Measurements from ENCODE around the gene FANCI.

Gene FANCI

GRCh38 chr15:89307046-89307587 lies 63.3 kb downstream of the FANCI start:
- no peak for DNase-seq (ENCODE audit: low read depth in 2 of 2)

DNA sequence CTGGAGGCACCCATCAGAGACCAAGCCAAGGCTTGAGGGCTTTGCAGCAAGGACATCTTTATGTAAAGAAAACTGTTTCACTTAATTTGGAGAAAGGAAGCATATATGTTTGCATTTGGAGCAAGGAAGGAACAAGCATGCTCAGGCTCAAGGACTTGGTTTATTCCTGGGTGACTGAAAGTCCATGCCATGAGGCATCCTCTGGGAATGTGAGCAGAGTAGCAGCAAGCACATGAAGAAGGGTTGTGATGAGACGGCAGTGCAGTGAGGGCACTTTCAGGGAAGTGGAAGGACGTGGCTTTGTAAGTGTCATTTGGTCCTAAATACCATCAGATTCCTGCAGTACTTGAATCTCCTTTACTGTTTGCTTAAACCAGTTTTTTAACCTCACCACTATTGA lies 64.0 kb downstream of the FANCI start:
- DNase-seq (ENCODE audit: low read depth in 2 of 2) = no peak

DNA sequence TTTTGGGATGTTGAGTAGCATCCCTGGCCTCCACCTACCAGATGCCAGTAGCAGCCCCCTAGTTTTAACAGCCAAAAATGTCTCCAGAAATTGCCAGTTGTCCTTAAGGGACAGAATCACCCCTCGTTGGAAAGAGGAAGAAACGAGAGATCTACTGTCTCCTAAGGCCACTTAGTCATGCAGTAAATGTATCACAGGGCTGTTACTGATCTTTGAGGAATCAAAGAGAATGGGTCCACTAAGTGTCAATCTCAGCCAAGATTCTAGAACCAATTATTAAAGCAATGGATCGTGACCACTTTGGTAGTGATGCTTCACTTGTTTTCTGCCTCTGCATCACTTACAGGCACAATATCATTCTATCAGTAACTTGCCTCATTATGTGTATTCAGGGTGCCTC lies 64.5 kb downstream of the FANCI start:
- no peak for DNase-seq (ENCODE audit: low read depth in 2 of 2)

- no peak for DNase-seq (ENCODE audit: low read depth in 2 of 2)
Observed at GRCh38 chr15:89309993-89310392, 66.2 kb downstream of the FANCI start.

DNA sequence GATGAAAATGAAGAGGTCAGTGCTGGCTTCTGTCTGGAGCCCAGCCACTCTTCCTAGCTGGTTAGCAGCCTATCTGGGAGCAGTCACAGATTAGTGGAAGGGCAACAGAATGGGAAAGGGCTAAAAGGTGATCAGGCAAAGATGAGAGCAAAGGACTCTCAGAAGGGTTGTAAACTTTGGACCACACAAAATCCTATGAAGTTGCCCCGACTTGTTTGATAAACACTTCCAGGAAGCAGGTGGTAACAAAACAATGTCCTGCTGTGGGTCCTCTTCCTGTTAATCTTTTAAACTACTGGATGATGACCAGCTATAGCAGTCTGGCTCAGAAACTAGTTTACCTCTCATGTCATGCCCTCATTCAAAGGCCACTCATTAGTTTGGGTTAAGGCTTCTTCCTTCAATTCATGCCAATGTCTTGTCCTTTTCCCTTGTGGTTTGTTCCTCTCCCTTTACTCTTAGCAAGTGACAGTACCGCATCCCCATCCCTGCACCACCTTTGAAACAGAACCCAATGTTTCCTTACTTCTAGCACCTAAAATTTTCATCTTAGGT lies 71.7 kb downstream of the FANCI start:
- DNase-seq (ENCODE audit: low read depth in 2 of 2) = no peak

- no peak for DNase-seq (ENCODE audit: low read depth in 2 of 2)
Observed at GRCh38 chr15:89316504-89316903, 72.7 kb downstream of the FANCI start.

GRCh38 chr15:89317186-89317720 lies 73.5 kb downstream of the FANCI start:
- no peak for DNase-seq (ENCODE audit: low read depth in 2 of 2)

DNA sequence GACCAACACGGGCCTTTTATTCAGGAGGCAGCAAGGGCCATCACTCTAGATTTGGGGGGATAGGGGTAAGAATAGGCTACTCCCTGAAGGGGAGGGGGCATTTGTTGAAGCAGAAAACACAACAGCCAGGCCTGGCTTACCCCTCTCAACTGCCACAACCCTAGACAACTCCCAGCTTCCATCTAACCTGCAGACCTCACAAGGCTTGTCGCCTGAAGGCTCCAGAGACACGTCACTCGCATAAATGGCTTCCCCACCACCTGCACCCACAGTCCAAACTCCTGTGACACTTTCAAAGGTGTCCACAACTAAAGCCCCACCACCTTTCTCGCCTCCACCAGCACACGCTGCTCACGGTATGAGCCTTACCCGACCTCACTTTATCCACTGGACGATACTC lies 75.9 kb downstream of the FANCI start:
- no peak for DNase-seq (ENCODE audit: low read depth in 2 of 2)

GRCh38 chr15:89320200-89320599 lies 76.4 kb downstream of the FANCI start:
- DNase-seq (ENCODE audit: low read depth in 2 of 2) = no peak

DNA sequence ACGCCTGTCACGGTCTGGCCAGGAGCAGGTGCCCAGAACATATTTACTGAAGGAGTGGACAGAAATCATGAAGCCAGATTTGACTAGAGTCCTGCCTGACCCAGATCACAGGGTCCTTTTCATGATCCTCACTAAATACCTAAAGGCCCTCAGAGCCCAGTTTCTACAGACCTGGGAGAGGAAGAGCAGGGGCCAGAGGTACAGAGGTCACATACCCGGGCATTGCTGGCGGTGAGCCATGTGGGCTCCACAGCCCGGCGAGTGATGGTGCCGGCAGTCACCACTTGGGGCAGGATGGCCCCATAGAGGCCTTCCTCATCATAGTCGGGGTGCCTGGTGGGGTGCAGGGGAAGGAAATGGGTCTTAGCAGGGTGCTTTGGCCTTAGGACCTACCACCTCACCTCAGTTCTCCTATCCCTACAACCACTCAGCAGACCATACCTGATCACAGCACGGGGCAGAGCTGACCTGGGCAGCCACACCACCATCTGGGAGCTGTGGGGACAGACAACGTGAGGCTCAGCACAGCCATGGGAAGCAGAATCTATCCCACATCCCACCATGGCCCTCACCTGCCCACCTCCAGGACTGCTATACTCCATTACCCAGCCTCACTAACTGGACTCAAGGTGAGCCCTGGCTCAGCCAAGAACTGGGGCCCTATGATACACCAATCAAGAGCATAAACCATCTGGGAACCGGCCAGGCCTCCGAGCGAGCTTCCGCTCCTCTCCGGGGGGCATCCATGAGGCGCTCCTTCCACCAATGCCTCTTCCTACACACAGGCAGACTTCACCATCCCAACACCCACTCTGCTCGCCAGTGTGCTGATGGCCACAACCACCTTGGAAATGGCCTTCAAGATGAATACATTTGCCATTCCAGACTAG lies 78.0 kb downstream of the FANCI start:
- DNase-seq (ENCODE audit: low read depth in 2 of 2) = no peak

- DNase-seq (ENCODE audit: low read depth in 2 of 2) = no peak
Observed at GRCh38 chr15:89322822-89323221, 79.0 kb downstream of the FANCI start.

GRCh38 chr15:89323825-89324224 lies 80.0 kb downstream of the FANCI start:
- no peak for DNase-seq (ENCODE audit: low read depth in 2 of 2)

GRCh38 chr15:89325039-89325803 lies 81.4 kb downstream of the FANCI start:
- no peak for DNase-seq (ENCODE audit: low read depth in 2 of 2)

DNA sequence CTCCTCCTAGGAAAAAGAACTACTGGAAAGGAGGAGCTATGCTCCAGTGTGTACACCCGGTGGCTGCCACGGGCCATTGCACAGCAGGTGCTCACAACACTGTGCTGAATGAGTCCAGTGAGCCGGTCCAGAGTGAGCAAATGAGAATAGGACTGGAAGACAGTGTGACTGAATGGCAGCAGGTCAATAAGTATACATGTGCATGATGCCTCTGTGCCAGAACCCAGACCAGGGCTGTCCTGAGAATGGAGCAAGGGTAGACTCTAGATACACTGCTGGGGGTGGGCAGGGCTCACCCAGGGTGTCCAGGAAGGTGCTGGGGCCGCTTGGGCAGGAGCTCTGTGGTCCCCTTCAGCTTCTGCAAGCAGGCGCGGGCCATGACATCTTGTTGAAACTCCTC lies 82.5 kb downstream of the FANCI start:
- DNase-seq (ENCODE audit: low read depth in 2 of 2) = no peak

- DNase-seq (ENCODE audit: low read depth in 2 of 2) = no peak
Observed at GRCh38 chr15:89327113-89327512, 83.3 kb downstream of the FANCI start.

DNA sequence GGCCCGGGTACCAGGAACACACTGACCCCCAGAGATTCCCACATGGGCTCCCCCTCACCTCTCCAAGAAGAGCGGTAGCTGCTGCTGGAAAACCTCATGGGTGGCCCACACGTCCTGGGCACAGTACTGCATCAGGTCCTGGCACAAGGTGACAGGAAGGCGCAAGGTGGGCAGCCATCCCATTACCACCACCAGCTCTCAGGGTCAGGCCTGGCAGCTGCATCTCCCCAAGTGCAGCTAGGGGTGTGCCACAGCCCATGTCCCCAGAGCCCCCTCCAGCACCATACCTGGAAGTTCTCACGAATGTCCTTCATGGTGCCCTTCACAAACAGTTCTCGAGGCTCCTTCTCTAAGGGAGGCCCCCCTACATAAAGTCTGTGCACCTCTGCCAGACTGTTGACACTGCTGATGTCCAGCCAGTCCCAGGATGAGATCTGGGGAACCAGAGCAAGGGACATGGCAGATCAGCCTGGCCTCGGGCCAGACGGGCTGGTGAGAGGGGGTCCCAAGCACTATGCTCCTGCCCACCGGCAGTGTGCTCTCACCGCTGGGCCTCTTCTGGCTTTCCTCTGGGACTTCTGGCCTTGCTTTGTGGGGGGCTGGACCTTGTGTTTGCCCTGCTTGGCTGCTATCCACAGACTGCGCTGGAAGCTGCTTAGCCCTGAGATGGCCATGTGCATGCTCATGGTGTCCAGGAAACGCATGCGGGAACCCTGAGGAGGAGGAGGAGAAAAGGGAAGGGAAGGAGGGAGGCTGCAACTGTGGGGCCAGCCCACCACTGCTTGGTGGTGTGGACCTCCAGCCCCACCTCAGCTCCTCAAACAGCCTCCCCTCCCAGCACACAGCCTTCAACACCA lies 84.8 kb downstream of the FANCI start:
- DNase-seq (ENCODE audit: low read depth in 2 of 2) = no peak

DNA sequence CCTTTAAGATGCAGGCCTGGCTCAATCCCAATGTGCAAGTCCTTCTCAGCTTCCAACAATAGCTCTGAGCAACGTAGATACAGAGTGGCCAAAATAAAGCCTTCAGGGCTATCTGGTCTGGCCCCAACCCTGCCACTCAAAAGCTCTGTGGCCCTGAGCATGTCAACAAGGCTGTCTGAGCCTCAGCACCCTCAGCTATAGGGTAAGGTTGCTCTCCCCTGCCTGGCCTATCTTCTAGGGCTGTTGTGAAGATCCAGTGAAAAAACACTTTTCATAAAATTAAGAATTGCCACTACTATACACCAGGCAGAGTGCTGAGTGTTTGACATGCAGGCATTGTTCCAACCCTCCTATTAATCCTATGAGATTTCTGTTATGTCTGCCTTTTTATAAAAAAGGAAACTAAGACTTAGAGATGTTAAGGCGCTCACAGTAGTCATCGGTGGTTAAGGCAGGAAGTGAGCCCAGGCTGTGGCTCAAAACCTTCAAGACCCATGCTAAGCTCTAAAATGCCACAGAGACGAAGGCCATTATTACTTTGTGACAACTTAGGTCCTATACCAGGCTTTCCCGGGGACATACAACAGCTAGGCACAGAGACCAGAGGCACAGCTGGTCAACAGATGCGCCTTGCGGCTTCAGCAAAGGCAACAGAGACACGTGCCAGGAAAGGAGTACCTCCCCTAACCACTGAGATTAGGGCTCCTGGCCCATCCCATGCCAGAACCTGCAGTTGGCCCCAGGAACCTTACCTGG lies 85.7 kb downstream of the FANCI start:
- no peak for DNase-seq (ENCODE audit: low read depth in 2 of 2)

GRCh38 chr15:89330119-89330518 lies 86.3 kb downstream of the FANCI start:
- DNase-seq (ENCODE audit: low read depth in 2 of 2) = no peak

DNA sequence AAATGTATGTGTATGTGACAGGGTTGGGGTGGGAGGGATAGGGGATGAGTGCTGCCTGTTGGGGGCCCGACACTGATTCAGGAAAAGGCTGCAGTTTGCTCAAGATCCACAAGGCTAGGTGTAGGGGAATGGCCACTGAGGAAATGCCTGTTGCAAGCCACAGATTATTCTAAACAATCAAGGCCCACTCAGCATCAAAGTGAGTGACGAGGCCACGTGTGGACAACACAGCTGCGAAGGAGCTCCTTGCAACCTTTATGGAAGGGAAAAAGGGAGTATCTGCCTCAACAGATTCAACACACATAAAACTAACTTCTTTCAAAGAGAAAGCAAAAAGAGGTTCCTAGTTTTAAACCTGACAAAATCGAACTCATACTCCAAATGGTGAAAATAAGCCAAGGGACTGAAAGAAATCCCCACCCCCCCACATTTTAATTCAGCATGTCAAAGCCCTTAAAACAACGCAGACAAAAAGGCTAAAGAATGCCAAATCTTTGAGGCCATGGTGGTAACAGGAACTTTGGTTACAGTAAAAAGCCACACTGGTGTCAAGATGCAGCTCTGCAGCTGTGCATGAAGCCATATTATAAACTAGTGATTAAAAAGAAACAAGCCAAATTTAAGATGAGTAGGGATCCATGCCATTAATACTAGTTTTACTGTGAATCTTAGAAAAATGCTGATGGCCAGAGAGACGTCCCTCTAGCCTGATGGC lies 87.3 kb downstream of the FANCI start:
- DNase-seq (ENCODE audit: low read depth in 2 of 2) = no peak

DNA sequence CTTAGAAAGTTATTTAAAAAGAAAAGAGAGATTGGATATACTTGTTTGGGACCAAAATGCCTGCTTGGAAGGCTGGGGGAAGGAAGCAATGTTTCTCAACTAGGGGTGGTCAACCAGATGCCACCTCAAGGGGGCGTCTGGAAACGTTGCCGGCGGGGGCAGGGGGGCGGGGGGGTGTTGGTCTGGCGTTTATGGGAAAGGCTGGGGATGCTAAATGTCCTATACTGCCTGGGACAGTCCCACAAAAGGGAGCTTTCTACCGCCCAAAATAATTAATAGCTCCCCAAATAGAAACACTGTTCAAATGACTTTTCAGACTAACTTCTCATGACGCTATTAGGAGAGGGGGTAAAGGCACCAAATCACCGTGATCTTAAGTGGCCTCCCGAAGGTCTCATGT lies 88.7 kb downstream of the FANCI start:
- no peak for DNase-seq (ENCODE audit: low read depth in 2 of 2)

All from fibroblast of skin of left biceps (primary cell).